Adipose tissue (tissue), 3 donors: ENCODE results near the gene GPNMB. TPM values are rescaled to one million over a fixed set of nuclear protein-coding genes. Genes with fewer than 3 reads are reported as not detected.
"Not testable (repeated sequence)": the region's sequence is repeated elsewhere in the genome, so short reads cannot be mapped to it uniquely, and the experiment has no call there.

ENCODE experiments used
- H3K27ac ChIP-seq: one replicate; pipeline ENCODE4 v1.5.1; 2013; ENCODE audit warnings: low read depth, low read length
- WGBS, 3 donors: extraction: QIAGEN DNeasy Blood & Tissue Kit; methylation state at CpG; one replicate each; pipeline ENCODE4 v1.1.7; 2013; 5-methylcytosine and 5-hydroxymethylcytosine counted together
- polyA plus RNA-seq, 3 donors: library from polyadenylated mRNA; stranded (reverse); fragments of 200-250 nt; gene quantifications; one replicate each; pipeline ENCODE4 v1.2.3, GENCODE V29; 2013
- donor health status: healthy with polysubstance abuse.
- donor health status: Bipolar disorder and iron deficiency.
- donor health status: healthy.

Gene GPNMB
- polyA plus RNA-seq = 10 to 100 TPM in 2 of 3 donors, 1 to 10 TPM in 1; 4.8 to 59.2 (median 41.1) TPM

GRCh38 chr7:23246555-23246954 is at the start of gene GPNMB:
Gene GPNMB (plus strand): TSS chr7:23246775. CDS start chr7:23246858, 83 bp downstream.
- WGBS, 3 donors = 44 to 64% (median 52%) methylated on average over 7 of the region's 7 CpGs
- no peak within 1 kb of the TSS for H3K27ac ChIP-seq

GRCh38 chr7:23197745-23198144 is 48.8 kb upstream of the GPNMB start:
- not testable (repeated sequence) for H3K27ac ChIP-seq
- WGBS, 3 donors = 92 to 98% (median 93%) methylated on average over 5 of the region's 5 CpGs

GRCh38 chr7:23200331-23200730 is 46.2 kb upstream of the GPNMB start:
- H3K27ac ChIP-seq = no peak overlapping the region
- 95 to 96% (median 95%) methylated on average over 2 of the region's 2 CpGs for WGBS, 3 donors

GRCh38 chr7:23204241-23204640 is 42.3 kb upstream of the GPNMB start:
- no peak overlapping the region for H3K27ac ChIP-seq
- 89 to 95% (median 94%) methylated on average over 1 of the region's 1 CpG for WGBS, 3 donors

GRCh38 chr7:23205577-23205908 is 41.0 kb upstream of the GPNMB start:
- WGBS, 3 donors = 62 to 91% (median 85%) methylated on average over 2 of the region's 2 CpGs
- H3K27ac ChIP-seq = no peak overlapping the region

GRCh38 chr7:23205909-23206767 is 40.4 kb upstream of the GPNMB start:
- WGBS, 3 donors = 18 to 26% (median 25%) methylated on average over 76 of the region's 76 CpGs
- H3K27ac ChIP-seq = no peak overlapping the region

GRCh38 chr7:23207021-23207420 is 39.6 kb upstream of the GPNMB start:
- H3K27ac ChIP-seq = no peak overlapping the region
- 62 to 78% (median 73%) methylated on average over 2 of the region's 2 CpGs for WGBS, 3 donors

GRCh38 chr7:23207884-23208283 is 38.7 kb upstream of the GPNMB start:
- 67 to 83% (median 74%) methylated on average over 3 of the region's 3 CpGs for WGBS, 3 donors
- H3K27ac ChIP-seq = no peak overlapping the region

- 68 to 80% (median 71%) methylated on average over 4 of the region's 4 CpGs for WGBS, 3 donors
- H3K27ac ChIP-seq = no peak overlapping the region
Observed at GRCh38 chr7:23208316-23208715, 38.3 kb upstream of the GPNMB start.

- no peak overlapping the region for H3K27ac ChIP-seq
- WGBS, 3 donors = 58 to 61% (median 61%) methylated on average over 2 of the region's 2 CpGs
Observed at GRCh38 chr7:23210506-23210905, 36.1 kb upstream of the GPNMB start.

GRCh38 chr7:23211589-23211988 is 35.0 kb upstream of the GPNMB start:
- no peak overlapping the region for H3K27ac ChIP-seq
- 55 to 76% (median 69%) methylated on average over 11 of the region's 11 CpGs for WGBS, 3 donors

- 75 to 89% (median 87%) methylated on average over 2 of the region's 2 CpGs for WGBS, 3 donors
- H3K27ac ChIP-seq = no peak overlapping the region
Observed at GRCh38 chr7:23212395-23212794, 34.2 kb upstream of the GPNMB start.

GRCh38 chr7:23212841-23213240 is 33.7 kb upstream of the GPNMB start:
- WGBS, 3 donors = 79 to 83% (median 81%) methylated on average over 4 of the region's 4 CpGs
- no peak overlapping the region for H3K27ac ChIP-seq

GRCh38 chr7:23213755-23214154 is 32.8 kb upstream of the GPNMB start:
- no peak overlapping the region for H3K27ac ChIP-seq
- WGBS, 3 donors = 93 to 97% (median 94%) methylated on average over 11 of the region's 11 CpGs

GRCh38 chr7:23214423-23214822 is 32.2 kb upstream of the GPNMB start:
- no peak overlapping the region for H3K27ac ChIP-seq
- 84 to 90% (median 86%) methylated on average over 5 of the region's 5 CpGs for WGBS, 3 donors

GRCh38 chr7:23214938-23215337 is 31.6 kb upstream of the GPNMB start:
- 73 to 95% (median 93%) methylated on average over 3 to 6 of the region's 6 CpGs for WGBS, 3 donors
- no peak overlapping the region for H3K27ac ChIP-seq

- H3K27ac ChIP-seq = no peak overlapping the region
- WGBS, 3 donors = 28 to 79% (median 39%) methylated on average over 2 of the region's 2 CpGs
Observed at GRCh38 chr7:23216021-23216420, 30.6 kb upstream of the GPNMB start.

GRCh38 chr7:23218196-23218595 is 28.4 kb upstream of the GPNMB start:
- 46 to 63% (median 63%) methylated on average over 3 of the region's 3 CpGs for WGBS, 3 donors

GRCh38 chr7:23220690-23221305 is 25.8 kb upstream of the GPNMB start:
- WGBS, 3 donors = 68 to 69% (median 68%) methylated on average over 10 of the region's 10 CpGs
- H3K27ac ChIP-seq = no peak overlapping the region

More at GRCh38 chr7:23218196-23218595, 28.4 kb upstream of the GPNMB start:
- no peak overlapping the region for H3K27ac ChIP-seq
